ENCODE data around the gene PGBD2.
A peak's percentile ranks its signal among the peaks of the same experiment; 100 is the strongest.

The PGBD2 gene

DNA sequence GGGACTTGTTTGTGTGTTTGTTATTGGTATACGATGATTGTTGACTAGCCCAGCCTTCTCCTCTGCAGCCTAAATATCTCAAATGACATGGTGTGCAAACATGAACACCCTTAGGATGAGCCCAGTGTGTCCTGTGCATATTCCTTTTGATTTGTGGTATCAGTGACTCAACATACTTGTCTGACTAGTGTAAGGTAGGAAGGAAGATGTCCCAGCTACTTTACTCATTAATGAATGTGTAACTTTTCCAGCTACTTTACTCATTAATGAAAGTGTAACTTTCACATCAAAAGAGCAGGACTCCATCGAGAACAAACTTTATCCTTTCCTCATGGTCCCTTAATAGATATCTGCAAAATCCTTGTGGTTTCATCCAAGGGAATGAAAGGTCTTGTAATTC is 44.4 kb upstream of the PGBD2 start:
- no peak overlapping the region for H3K4me3 ChIP-seq (ENCODE audit: low read depth, low read length)
- DNase-seq (ENCODE audit: low read depth), result no peak
- TF ChIP-seq, protein P1, sequence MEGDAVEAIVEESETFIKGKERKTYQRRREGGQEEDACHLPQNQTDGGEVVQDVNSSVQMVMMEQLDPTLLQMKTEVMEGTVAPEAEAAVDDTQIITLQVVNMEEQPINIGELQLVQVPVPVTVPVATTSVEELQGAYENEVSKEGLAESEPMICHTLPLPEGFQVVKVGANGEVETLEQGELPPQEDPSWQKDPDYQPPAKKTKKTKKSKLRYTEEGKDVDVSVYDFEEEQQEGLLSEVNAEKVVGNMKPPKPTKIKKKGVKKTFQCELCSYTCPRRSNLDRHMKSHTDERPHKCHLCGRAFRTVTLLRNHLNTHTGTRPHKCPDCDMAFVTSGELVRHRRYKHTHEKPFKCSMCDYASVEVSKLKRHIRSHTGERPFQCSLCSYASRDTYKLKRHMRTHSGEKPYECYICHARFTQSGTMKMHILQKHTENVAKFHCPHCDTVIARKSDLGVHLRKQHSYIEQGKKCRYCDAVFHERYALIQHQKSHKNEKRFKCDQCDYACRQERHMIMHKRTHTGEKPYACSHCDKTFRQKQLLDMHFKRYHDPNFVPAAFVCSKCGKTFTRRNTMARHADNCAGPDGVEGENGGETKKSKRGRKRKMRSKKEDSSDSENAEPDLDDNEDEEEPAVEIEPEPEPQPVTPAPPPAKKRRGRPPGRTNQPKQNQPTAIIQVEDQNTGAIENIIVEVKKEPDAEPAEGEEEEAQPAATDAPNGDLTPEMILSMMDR (IDR thresholded peaks at IDR 0.05; ENCODE audit: control insufficient read depth, extremely low read depth, insufficient read depth), result no peak

- peak overlapping the region; percentile 52 for H3K4me3 ChIP-seq (ENCODE audit: low read depth, low read length)
- TF ChIP-seq, protein P1 (IDR thresholded peaks at IDR 0.05; ENCODE audit: control insufficient read depth, extremely low read depth, insufficient read depth), result no peak
- no peak for DNase-seq (ENCODE audit: low read depth)
Observed at GRCh38 chr1:248862695-248862997, 43.4 kb upstream of the PGBD2 start.

GRCh38 chr1:248862998-248863881 is 42.8 kb upstream of the PGBD2 start:
- TF ChIP-seq, protein P1 (IDR thresholded peaks at IDR 0.05; ENCODE audit: control insufficient read depth, extremely low read depth, insufficient read depth), result no peak
- DNase-seq (ENCODE audit: low read depth), result no peak

GRCh38 chr1:248871837-248872401 is 34.1 kb upstream of the PGBD2 start:
- H3K4me3 ChIP-seq (ENCODE audit: low read depth, low read length), result peak overlapping the region; percentile 58
- DNase-seq (ENCODE audit: low read depth), result no peak
- TF ChIP-seq, protein P1 (IDR thresholded peaks at IDR 0.05; ENCODE audit: control insufficient read depth, extremely low read depth, insufficient read depth), result no peak

More at GRCh38 chr1:248862998-248863881, 42.8 kb upstream of the PGBD2 start:
- peak overlapping the region; percentile 52 for H3K4me3 ChIP-seq (ENCODE audit: low read depth, low read length)

DNA sequence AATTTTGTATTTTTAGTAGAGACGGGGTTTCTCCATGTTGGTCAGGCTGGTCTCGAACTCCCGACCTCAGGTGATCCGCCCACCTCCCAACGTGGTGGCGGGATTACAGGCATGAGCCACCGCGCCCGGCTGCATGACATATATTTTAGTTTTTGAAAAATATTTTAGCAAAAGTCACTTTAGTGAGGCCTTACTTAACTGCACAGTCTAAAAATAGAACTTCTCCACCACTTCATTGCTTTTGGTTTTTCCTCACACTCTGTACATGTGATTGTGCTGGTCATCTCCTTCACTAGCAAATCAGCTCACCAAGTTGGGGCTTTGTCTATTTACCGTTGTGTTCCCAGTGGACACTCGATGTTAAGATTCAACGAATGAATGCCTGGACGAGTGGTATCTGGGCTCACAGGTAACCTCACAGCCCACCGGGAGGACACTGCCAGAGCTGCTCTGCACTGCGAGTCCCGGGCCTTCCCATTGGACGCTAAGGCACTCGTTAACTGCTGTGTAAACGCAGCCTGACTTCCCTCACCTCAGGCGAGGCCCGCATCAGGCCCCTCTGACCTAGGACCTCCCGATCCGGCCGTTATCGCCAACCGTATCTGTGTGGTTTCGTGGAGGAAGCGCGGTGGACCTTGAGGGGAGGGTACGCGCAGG is 33.2 kb upstream of the PGBD2 start:
- H3K4me3 ChIP-seq (ENCODE audit: low read depth, low read length), result peak overlapping the region; percentile 58
- TF ChIP-seq, protein P1 (IDR thresholded peaks at IDR 0.05; ENCODE audit: control insufficient read depth, extremely low read depth, insufficient read depth), result no peak
- no peak for DNase-seq (ENCODE audit: low read depth)

- TF ChIP-seq, protein P1 (IDR thresholded peaks at IDR 0.05; ENCODE audit: control insufficient read depth, extremely low read depth, insufficient read depth), result no peak
- H3K4me3 ChIP-seq (ENCODE audit: low read depth, low read length), result peak overlapping the region; percentile 58
- peak; percentile 91 for DNase-seq (ENCODE audit: low read depth)
Observed at GRCh38 chr1:248873409-248873992, 32.5 kb upstream of the PGBD2 start.

Data from LNCaP clone FGC (cell line).